PC-3 (cell line): ENCODE results near the gene CLMP. TPM values are rescaled to one million over a fixed set of nuclear protein-coding genes. Genes with fewer than 3 reads are reported as not detected.
"Not testable (repeated sequence)": the region's sequence is repeated elsewhere in the genome, so short reads cannot be mapped to it uniquely, and the experiment has no call there.

Experiments
- ATAC-seq: fragments of 200-7000 bp; cut with Tn5 transposase; 2 replicates; pipeline ENCODE4 v1.9.1; 2020; ENCODE audit warnings: mild to moderate bottlenecking, moderate library complexity
- BruUV-seq: library from RNA; stranded (reverse); fragments of 400-500 nt; replicated peaks from 2 replicates; lab custom pipeline; 2021; lab: Mats Ljungman, UMichigan
- CTCF ChIA-PET: fragments of 300-600 bp; sonication (Branson Sonifier 250); formaldehyde crosslinking; loops from one replicate; lab custom pipeline; 2022; ENCODE audit warnings: antibody characterized with exemption; lab: Charles Lee
- POLR2A ChIA-PET: fragments of 300-600 bp; sonication (Branson Sonifier 250); formaldehyde crosslinking; loops from one replicate; lab custom pipeline; 2022; ENCODE audit warnings: antibody characterized with exemption; ENCODE audit not compliant: unreplicated experiment; lab: Charles Lee
- DNase-seq: peaks from one replicate; pipeline ENCODE4 v3.0.0-alpha.2; 2015
- H2AFZ ChIP-seq: fragments of 300-600 bp; sonication (generic); 2 replicates; pipeline ENCODE4 v1.6.0; 2016; ENCODE audit warnings: antibody characterized with exemption, low read length
- H3F3A ChIP-seq: fragments of 300-600 bp; sonication (generic); one replicate; pipeline ENCODE4 v1.6.0; 2017; ENCODE audit warnings: antibody characterized with exemption, low read length, control low read depth, mild to moderate bottlenecking; ENCODE audit not compliant: unreplicated experiment
- H3K27ac ChIP-seq: fragments of 300-600 bp; sonication (generic); 2 replicates; pipeline ENCODE4 v1.5.1; 2016; ENCODE audit warnings: mild to moderate bottlenecking, low read length
- H3K27me3 ChIP-seq: fragments of 300-600 bp; sonication (generic); 2 replicates; pipeline ENCODE4 v1.6.1; 2016; ENCODE audit warnings: low read length, mixed read lengths
- H3K36me3 ChIP-seq: fragments of 300-600 bp; sonication (generic); 2 replicates; pipeline ENCODE4 v1.6.1; 2016; ENCODE audit warnings: low read depth, mixed run types, low read length, mixed read lengths
- H3K4me1 ChIP-seq: fragments of 300-600 bp; sonication (generic); 2 replicates; pipeline ENCODE4 v1.5.1; 2016; ENCODE audit warnings: low read length; ENCODE audit not compliant: insufficient read depth
- H3K4me2 ChIP-seq: fragments of 300-600 bp; sonication (generic); 2 replicates; pipeline ENCODE4 v1.6.0; 2016; ENCODE audit warnings: low read length
- H3K4me3 ChIP-seq: fragments of 300-600 bp; sonication (generic); 2 replicates; pipeline ENCODE4 v1.5.1; 2016; ENCODE audit warnings: mild to moderate bottlenecking, low read length, mixed read lengths
- H3K79me2 ChIP-seq: fragments of 300-600 bp; sonication (generic); 2 replicates; pipeline ENCODE4 v1.6.1; 2017; ENCODE audit warnings: low read length, mixed read lengths
- H3K9ac ChIP-seq: fragments of 300-600 bp; sonication (generic); 2 replicates; pipeline ENCODE4 v1.6.0; 2016; ENCODE audit warnings: mild to moderate bottlenecking, low read length
- H3K9me2 ChIP-seq: fragments of 300-600 bp; sonication (generic); replicated peaks from 2 replicates; pipeline ENCODE4 v1.6.1; 2016; ENCODE audit warnings: mixed run types, low read length, mixed read lengths
- H3K9me3 ChIP-seq: fragments of 300-600 bp; sonication (generic); 2 replicates; pipeline ENCODE4 v1.6.1; 2016; ENCODE audit warnings: low read length, mixed read lengths
- H4K20me1 ChIP-seq: fragments of 300-600 bp; sonication (generic); 2 replicates; pipeline ENCODE4 v1.6.1; 2016; ENCODE audit warnings: low read length, mixed read lengths
- EZH2 ChIP-seq: fragments of 300-600 bp; sonication (generic); IDR thresholded peaks from one replicate; pipeline ENCODE4 v1.6.1; 2017; ENCODE audit warnings: antibody characterized with exemption, mild to moderate bottlenecking, low read length; ENCODE audit not compliant: unreplicated experiment
- EZH2phosphoT487 ChIP-seq: fragments of 300-600 bp; sonication (generic); IDR thresholded peaks from 2 replicates; pipeline ENCODE4 v1.6.1; 2018; ENCODE audit warnings: mild to moderate bottlenecking, antibody characterized with exemption, low read length, borderline replicate concordance
- intact Hi-C: fragments of 100-400 bp; cut with micrococcal nuclease; formaldehyde crosslinking; loops from 2 replicates; pipeline ENCODE4 v1.9.0; 2023
- total RNA-seq: library from RNA; depleted of rRNA; stranded (reverse); fragments of >200 nt; gene quantifications from 2 replicates; pipeline ENCODE4 v1.2.3, GENCODE V29; 2014
- TF ChIP-seq, protein P1 (sequence below): fragments of 300-600 bp; sonication (generic); conservative IDR thresholded peaks from 2 replicates; pipeline ENCODE4 v1.5.1; 2017; ENCODE audit warnings: antibody characterized with exemption, low read depth, mild to moderate bottlenecking, low read length

Gene CLMP
- total RNA-seq, 1 experiment from 2014 or later: 30.4 TPM

DNA sequence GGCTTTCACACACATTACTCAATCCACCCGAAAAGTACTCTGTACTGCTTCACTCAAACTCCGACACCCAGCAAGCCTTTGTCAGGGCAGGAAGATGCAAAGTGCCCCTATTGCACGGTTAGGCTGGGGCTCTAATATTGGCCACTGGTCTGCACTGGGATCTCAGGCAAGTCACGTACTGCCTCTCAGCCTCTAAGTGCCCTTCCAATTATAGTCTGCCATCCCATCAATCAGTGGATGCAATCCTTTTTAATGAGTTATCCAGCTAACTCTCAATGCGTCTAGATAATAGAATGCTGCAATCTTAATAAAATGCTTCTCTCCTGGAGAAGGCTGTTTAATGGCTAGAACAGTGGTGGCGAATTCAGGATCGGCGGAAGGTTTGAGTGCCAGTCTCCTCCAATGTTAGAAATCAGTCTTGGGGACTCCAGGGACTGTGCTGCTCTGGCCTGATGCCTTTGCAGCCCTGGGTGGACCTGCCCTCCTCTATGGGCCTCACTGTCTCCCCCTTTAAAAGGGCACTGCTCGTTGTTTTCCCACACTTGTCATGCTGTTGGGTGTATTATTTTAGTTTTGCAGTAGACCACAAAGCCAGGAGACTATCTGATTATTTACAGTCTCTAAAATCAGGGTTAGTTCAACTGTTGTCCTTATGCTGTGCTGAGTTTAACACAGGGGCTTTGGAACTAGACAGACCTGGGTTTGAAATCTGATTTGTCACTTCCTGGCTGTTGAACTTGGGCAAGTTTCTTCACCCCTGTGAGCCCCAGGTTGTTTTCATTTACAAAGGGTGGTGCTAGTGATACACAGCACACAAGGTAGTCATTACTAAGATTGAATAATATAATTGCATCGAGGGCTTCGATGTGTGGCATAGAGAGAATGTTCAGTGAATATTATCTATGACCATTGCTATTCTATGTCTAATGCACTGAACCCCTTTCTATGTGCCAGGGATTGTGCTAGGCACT lies 36.7 kb downstream of the CLMP start:
- Histone ChIP-seq H3K27me3 (no peaks in the 10 kb centered on the region), H4K20me1 (no peaks in the 10 kb centered on the region), H3K4me3 (no peak overlapping the region), H2AFZ (no peak overlapping the region), H3K9me2 (no peaks in the 10 kb centered on the region), H3K36me3 (peaks cover 4% of the 10 kb centered on the region), H3K79me2 (no peaks in the 10 kb centered on the region), H3K4me1 (peaks cover 28% of the 10 kb centered on the region), H3F3A (no peaks in the 10 kb centered on the region), H3K4me2 (0 out of 2 replicates have a peak overlapping the region, but pooled peaks have one; percentile 15), H3K9ac (no peak overlapping the region), H3K27ac (peak overlapping the region; percentile 53), H3K9me3 (no peaks in the 10 kb centered on the region)
- CTCF ChIA-PET: no interaction called here
- POLR2A ChIA-PET: no interaction called here
- DNase-seq: peak; percentile 49
- intact Hi-C loops: no loop called here
- ATAC-seq: peak; percentile 62
- no TSS peak for BruUV-seq
- TF ChIP-seq EZH2: no peak
- TF ChIP-seq, protein P1, sequence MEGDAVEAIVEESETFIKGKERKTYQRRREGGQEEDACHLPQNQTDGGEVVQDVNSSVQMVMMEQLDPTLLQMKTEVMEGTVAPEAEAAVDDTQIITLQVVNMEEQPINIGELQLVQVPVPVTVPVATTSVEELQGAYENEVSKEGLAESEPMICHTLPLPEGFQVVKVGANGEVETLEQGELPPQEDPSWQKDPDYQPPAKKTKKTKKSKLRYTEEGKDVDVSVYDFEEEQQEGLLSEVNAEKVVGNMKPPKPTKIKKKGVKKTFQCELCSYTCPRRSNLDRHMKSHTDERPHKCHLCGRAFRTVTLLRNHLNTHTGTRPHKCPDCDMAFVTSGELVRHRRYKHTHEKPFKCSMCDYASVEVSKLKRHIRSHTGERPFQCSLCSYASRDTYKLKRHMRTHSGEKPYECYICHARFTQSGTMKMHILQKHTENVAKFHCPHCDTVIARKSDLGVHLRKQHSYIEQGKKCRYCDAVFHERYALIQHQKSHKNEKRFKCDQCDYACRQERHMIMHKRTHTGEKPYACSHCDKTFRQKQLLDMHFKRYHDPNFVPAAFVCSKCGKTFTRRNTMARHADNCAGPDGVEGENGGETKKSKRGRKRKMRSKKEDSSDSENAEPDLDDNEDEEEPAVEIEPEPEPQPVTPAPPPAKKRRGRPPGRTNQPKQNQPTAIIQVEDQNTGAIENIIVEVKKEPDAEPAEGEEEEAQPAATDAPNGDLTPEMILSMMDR: no peak
- no peak for TF ChIP-seq EZH2phosphoT487

DNA sequence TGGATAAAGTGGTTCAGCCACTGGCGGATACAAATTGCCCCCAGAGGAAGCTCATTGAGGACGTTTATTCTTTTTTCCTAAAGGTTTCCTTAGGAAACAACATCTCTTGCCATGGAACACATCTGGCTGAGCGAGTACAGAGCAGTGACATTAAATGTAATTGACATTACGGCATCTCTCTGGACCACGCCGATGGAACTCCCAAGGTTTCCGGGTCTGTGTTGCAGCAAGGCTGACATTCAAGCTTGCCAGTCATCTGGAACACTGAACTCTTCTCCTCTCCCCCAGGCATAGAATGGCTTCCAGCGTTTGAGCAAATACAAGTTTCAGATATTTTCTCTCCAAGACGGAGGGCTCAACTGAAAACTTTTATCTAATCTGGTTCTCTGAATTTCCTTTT lies 42.1 kb downstream of the CLMP start:
- CTCF ChIA-PET: no interaction called here
- no peaks in the 10 kb centered on the region for H3K9me2 ChIP-seq
- no peaks in the 10 kb centered on the region for H3F3A ChIP-seq
- no peaks in the 10 kb centered on the region for H3K9me3 ChIP-seq
- peaks cover under 1% of the 10 kb centered on the region for H3K4me1 ChIP-seq
- no peaks in the 10 kb centered on the region for H3K27me3 ChIP-seq
- no peak overlapping the region for H3K4me3 ChIP-seq
- H3K4me2 ChIP-seq: no peak overlapping the region
- H3K36me3 ChIP-seq: peaks cover 4% of the 10 kb centered on the region; the same call in 1 of the 2 replicates
- no peak overlapping the region for H3K27ac ChIP-seq
- H4K20me1 ChIP-seq: no peaks in the 10 kb centered on the region
- TF ChIP-seq, protein P1: no peak
- TF ChIP-seq EZH2phosphoT487: no peak
- TF ChIP-seq EZH2: no peak
- ATAC-seq (no peak), DNase-seq (no peak)
- BruUV-seq: no TSS peak
- POLR2A ChIA-PET: no interaction called here
- H2AFZ ChIP-seq: no peak overlapping the region
- intact Hi-C loops: no loop called here
- no peaks in the 10 kb centered on the region for H3K79me2 ChIP-seq
- no peak overlapping the region for H3K9ac ChIP-seq

DNA sequence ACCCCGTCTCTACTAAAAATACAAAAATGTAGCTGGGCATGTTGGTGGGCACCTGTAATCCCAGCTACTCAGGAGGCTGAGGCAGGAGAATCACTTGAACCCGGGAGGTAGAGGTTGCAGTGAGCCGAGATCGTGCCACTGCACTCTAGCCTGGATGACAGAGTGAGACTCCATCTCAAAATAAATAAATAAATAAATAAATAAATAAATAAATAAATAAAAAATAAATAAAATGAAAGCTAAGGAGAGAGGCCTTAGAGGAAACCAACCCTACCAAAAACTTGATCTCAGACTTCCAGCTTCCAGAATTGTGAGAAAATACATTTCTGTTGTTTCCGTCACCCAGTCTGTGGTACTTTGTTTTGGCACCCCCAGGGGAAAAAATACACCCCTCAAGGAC lies 42.7 kb downstream of the CLMP start:
- H3K27ac ChIP-seq, H4K20me1 ChIP-seq, H3K9me3 ChIP-seq, ATAC-seq, H3K79me2 ChIP-seq, DNase-seq, H3F3A ChIP-seq, H3K4me3 ChIP-seq, H2AFZ ChIP-seq, H3K4me2 ChIP-seq, BruUV-seq, H3K36me3 ChIP-seq, intact Hi-C loops, H3K4me1 ChIP-seq, CTCF ChIA-PET, H3K27me3 ChIP-seq, H3K9ac ChIP-seq, H3K9me2 ChIP-seq: not testable (repeated sequence)
- POLR2A ChIA-PET: interaction anchor here (0.6 kb wide), 1 partner anchor 21 kb away, joined by 3 read pairs; no protein-coding TSS in a partner anchor
